Activated CD8-positive, alpha-beta memory T cell treated with anti-CD3 and anti-CD28 coated beads, Interleukin-2, amount 50 U/mL, for 1 hour (primary cell): ENCODE data around the gene PARG.
"Not testable (repeated sequence)": the region's sequence is repeated elsewhere in the genome, so short reads cannot be mapped to it uniquely, and the experiment has no call there.

Experiments
- DNase-seq: peaks from one replicate; pipeline ENCODE4 v3.0.0-alpha.2; 2020; ENCODE audit errors: extremely low read depth

PARG gene

GRCh38 chr10:49941447-49942338 is at the start of gene PARG, which contains the start of gene TIMM23B:
TSS of gene PARG (minus strand) at chr10:49942027. CDS start at chr10:49941725, 302 bp downstream.
TSS of gene TIMM23B (plus strand) at chr10:49942053. CDS start at chr10:49942195, 142 bp downstream.
- DNase-seq = peak; percentile 32

- DNase-seq = not testable (repeated sequence)
Observed at GRCh38 chr10:49988376-49988775, 46.5 kb upstream of the PARG start, which contains the start of gene AGAP6. TSS of gene AGAP6 (plus strand) at chr10:49988406. CDS start at chr10:49988716, 310 bp downstream.

- DNase-seq = not testable (repeated sequence)
Observed at GRCh38 chr10:49987207-49987606, 45.4 kb upstream of the PARG start.

GRCh38 chr10:49977756-49978155 is 35.9 kb upstream of the PARG start:
- not testable (repeated sequence) for DNase-seq

GRCh38 chr10:49972094-49972493 is 30.3 kb upstream of the PARG start:
- not testable (repeated sequence) for DNase-seq

- DNase-seq = not testable (repeated sequence)
Observed at GRCh38 chr10:49971466-49971865, 29.6 kb upstream of the PARG start.

- DNase-seq = not testable (repeated sequence)
Observed at GRCh38 chr10:49970331-49970857, 28.6 kb upstream of the PARG start.

GRCh38 chr10:49953122-49953521 is 11.3 kb upstream of the PARG start:
- DNase-seq = not testable (repeated sequence)

GRCh38 chr10:49952006-49952405 is 10.2 kb upstream of the PARG start:
- DNase-seq = not testable (repeated sequence)

GRCh38 chr10:49948737-49949136 is 6.9 kb upstream of the PARG start:
- not testable (repeated sequence) for DNase-seq

GRCh38 chr10:49948142-49948541 is 6.3 kb upstream of the PARG start:
- DNase-seq = not testable (repeated sequence)

- DNase-seq = not testable (repeated sequence)
Observed at GRCh38 chr10:49943607-49944006, 1.8 kb upstream of the PARG start.

- DNase-seq = not testable (repeated sequence)
Observed at GRCh38 chr10:49942339-49942705, 495 bp upstream of the PARG start.

- not testable (repeated sequence) for DNase-seq
Observed at GRCh38 chr10:49931959-49932728, 9.7 kb downstream of the PARG start.

- DNase-seq = not testable (repeated sequence)
Observed at GRCh38 chr10:49931276-49931675, 10.6 kb downstream of the PARG start.

- DNase-seq = not testable (repeated sequence)
Observed at GRCh38 chr10:49923572-49923971, 18.3 kb downstream of the PARG start.

- DNase-seq = not testable (repeated sequence)
Observed at GRCh38 chr10:49922041-49922440, 19.8 kb downstream of the PARG start.

- not testable (repeated sequence) for DNase-seq
Observed at GRCh38 chr10:49917927-49918326, 23.9 kb downstream of the PARG start.

GRCh38 chr10:49916451-49916850 is 25.4 kb downstream of the PARG start:
- DNase-seq = not testable (repeated sequence)

GRCh38 chr10:49910295-49910694 is 31.5 kb downstream of the PARG start:
- DNase-seq = not testable (repeated sequence)

GRCh38 chr10:49908290-49909080 is 33.3 kb downstream of the PARG start:
- DNase-seq = not testable (repeated sequence)
